H1 (cell line): ENCODE data around the gene ACTL7A. TPM values are rescaled to one million over a fixed set of nuclear protein-coding genes. Genes with fewer than 3 reads are reported as not detected.

Experiments
- CTCF ChIA-PET: fragments of 300-600 bp; sonication (Branson Sonifier 250); formaldehyde crosslinking; loops from one replicate; lab custom pipeline; 2021; ENCODE audit not compliant: partially characterized antibody; lab: Charles Lee
- POLR2A ChIA-PET: fragments of 300-600 bp; sonication (Branson Sonifier 250); formaldehyde crosslinking; loops from one replicate; lab custom pipeline; 2021; ENCODE audit warnings: inconsistent platforms; ENCODE audit not compliant: partially characterized antibody; lab: Charles Lee
- DNase-seq, 2 experiments: peaks; one replicate each; pipeline versions ENCODE4 v3.0.0 to v3.0.0-alpha.2; 2010 to 2022; ENCODE audit warnings: low spot score in 2 of 2, low read depth in 1 of 2, mixed read lengths in 1 of 2
- FAIRE-seq: peaks from 2 replicates; lab custom pipeline; 2011; peaks lifted over from hg19 to GRCh38; lab: Jason Lieb, UNC
- H2AFZ ChIP-seq: 2 replicates; pipeline ENCODE4 v1.8.1; 2012; ENCODE audit warnings: low read length, inconsistent platforms
- H2AK5ac ChIP-seq: 2 replicates; pipeline ENCODE4 v1.6.1; 2013; ENCODE audit warnings: low read depth, low read length
- H2BK120ac ChIP-seq: replicated peaks from 2 replicates; pipeline ENCODE3; 2013; ENCODE audit warnings: low read depth, low read length, inconsistent platforms
- H2BK12ac ChIP-seq: 2 replicates; pipeline ENCODE4 v1.6.1; 2013; ENCODE audit warnings: low read depth, low read length
- H2BK15ac ChIP-seq: 2 replicates; pipeline ENCODE4 v1.6.1; 2013; ENCODE audit warnings: low read length
- H2BK20ac ChIP-seq: 2 replicates; pipeline ENCODE4 v1.6.1; 2013; ENCODE audit warnings: low read length
- H2BK5ac ChIP-seq: 2 replicates; pipeline ENCODE4 v1.6.1; 2013; ENCODE audit warnings: low read depth, low read length
- H3K14ac ChIP-seq: 2 replicates; pipeline ENCODE4 v1.6.1; 2013; ENCODE audit warnings: inconsistent platforms; ENCODE audit not compliant: insufficient read length
- H3K18ac ChIP-seq: 2 replicates; pipeline ENCODE4 v1.6.1; 2013; ENCODE audit warnings: low read length; ENCODE audit errors: extremely low read depth
- H3K23ac ChIP-seq: 2 replicates; pipeline ENCODE4 v1.6.1; 2013; ENCODE audit warnings: inconsistent platforms; ENCODE audit not compliant: insufficient read length
- H3K23me2 ChIP-seq: 2 replicates; pipeline ENCODE4 v1.6.1; 2013; ENCODE audit warnings: low read depth, low read length
- H3K27ac ChIP-seq: 2 replicates; pipeline ENCODE4 v1.6.1; 2011; ENCODE audit warnings: low read depth, low read length, inconsistent platforms
- H3K27me3 ChIP-seq, 4 experiments: replicated peaks in 1 of 4; 1 replicate in 1 of 4; 2 replicates in 3 of 4; pipeline versions ENCODE4 v1.6.1 to v1.8.1; 2011 to 2013; ENCODE audit warnings: low read length in 3 of 4, mild to moderate bottlenecking in 3 of 4, inconsistent platforms in 2 of 4, mixed read lengths in 2 of 4, moderate library complexity in 1 of 4; ENCODE audit not compliant: control insufficient read depth in 3 of 4, insufficient read depth in 3 of 4; ENCODE audit errors: extremely low read depth in 1 of 4
- H3K36me3 ChIP-seq, 4 experiments: 2 replicates each; pipeline versions ENCODE4 v1.6.1 to v1.8.1; 2011 to 2013; ENCODE audit warnings: mild to moderate bottlenecking in 4 of 4, low read length in 3 of 4, moderate library complexity in 2 of 4, control low read depth in 1 of 4, inconsistent platforms in 1 of 4; ENCODE audit not compliant: insufficient read depth in 4 of 4, control insufficient read depth in 2 of 4
- H3K4ac ChIP-seq: replicated peaks from 2 replicates; pipeline ENCODE3; 2013; ENCODE audit warnings: low read length, low read depth, mixed read lengths, inconsistent platforms; ENCODE audit not compliant: insufficient read length
- H3K4me1 ChIP-seq, 4 experiments: replicated peaks in 1 of 4; 1 replicate in 1 of 4; 2 replicates in 3 of 4; pipeline versions ENCODE4 v1.6.1 to v1.8.1; 2011 to 2013; ENCODE audit warnings: low read length in 3 of 4, inconsistent platforms in 2 of 4, mixed read lengths in 1 of 4; ENCODE audit not compliant: insufficient read depth in 4 of 4, control insufficient read depth in 3 of 4
- H3K4me2 ChIP-seq, 2 experiments: 2 replicates each; pipeline versions ENCODE4 v1.6.1 to v1.8.1; 2011 to 2013; ENCODE audit warnings: low read depth in 2 of 2, low read length in 2 of 2, control low read depth in 1 of 2, inconsistent platforms in 1 of 2, mild to moderate bottlenecking in 1 of 2; ENCODE audit not compliant: insufficient read depth in 1 of 2
- H3K4me3 ChIP-seq, 4 experiments: fragments of 200-600, 300-600 bp in 1 of 4; sonication (generic), shearing (Covaris generic), sonication (Bioruptor Twin) in 1 of 4; 2 replicates each; pipeline versions ENCODE4 v1.5.1 to v1.8.1; 2011 to 2016; ENCODE audit warnings: low read length in 4 of 4, low read depth in 3 of 4, control low read depth in 2 of 4, inconsistent platforms in 2 of 4, mild to moderate bottlenecking in 2 of 4, mixed read lengths in 1 of 4, moderate library complexity in 1 of 4; ENCODE audit not compliant: insufficient read depth in 2 of 4; ENCODE audit errors: extremely low read depth in 1 of 4
- H3K56ac ChIP-seq: replicated peaks from 2 replicates; pipeline ENCODE3; 2013; ENCODE audit warnings: low read depth, mild to moderate bottlenecking, mixed read lengths, low read length, inconsistent platforms; ENCODE audit not compliant: insufficient read length
- H3K79me1 ChIP-seq: 2 replicates; pipeline ENCODE4 v1.6.1; 2013; ENCODE audit warnings: low read depth, low read length, control low read depth
- H3K79me2 ChIP-seq, 2 experiments: 2 replicates each; pipeline versions ENCODE4 v1.6.1 to v1.8.1; 2012 to 2013; ENCODE audit warnings: low read length in 2 of 2, mild to moderate bottlenecking in 2 of 2, inconsistent platforms in 1 of 2; ENCODE audit not compliant: insufficient read depth in 2 of 2, control insufficient read depth in 1 of 2
- H3K9ac ChIP-seq, 4 experiments: replicated peaks in 1 of 4; 1 replicate in 1 of 4; 2 replicates in 3 of 4; pipeline versions ENCODE4 v1.6.1 to v1.8.1; 2011 to 2013; ENCODE audit warnings: low read depth in 3 of 4, low read length in 3 of 4, control low read depth in 2 of 4, mild to moderate bottlenecking in 2 of 4, moderate library complexity in 2 of 4, inconsistent platforms in 1 of 4; ENCODE audit errors: extremely low read depth in 1 of 4
- H3K9me3 ChIP-seq, 2 experiments: 2 replicates each; pipeline versions ENCODE4 v1.6.1 to v1.8.1; 2012 to 2013; ENCODE audit warnings: mild to moderate bottlenecking in 2 of 2, moderate library complexity in 2 of 2, control low read depth in 1 of 2, inconsistent platforms in 1 of 2, low read depth in 1 of 2, low read length in 1 of 2, mixed read lengths in 1 of 2; ENCODE audit not compliant: insufficient read depth in 2 of 2
- H4K20me1 ChIP-seq, 2 experiments: replicated peaks in 1 of 2; 2 replicates each; pipeline versions ENCODE3 to v1.8.1; 2011 to 2013; ENCODE audit warnings: inconsistent platforms in 2 of 2, low read length in 2 of 2, mild to moderate bottlenecking in 1 of 2; ENCODE audit not compliant: insufficient read depth in 2 of 2, control insufficient read depth in 1 of 2
- H4K5ac ChIP-seq: 2 replicates; pipeline ENCODE4 v1.6.1; 2013; ENCODE audit warnings: low read length, low read depth, mixed read lengths, inconsistent platforms; ENCODE audit not compliant: insufficient read length
- H4K8ac ChIP-seq: 2 replicates; pipeline ENCODE4 v1.8.0; 2013; ENCODE audit warnings: mild to moderate bottlenecking, moderate library complexity, low read length, inconsistent platforms; ENCODE audit not compliant: insufficient read depth; ENCODE audit errors: extremely low read depth
- H4K91ac ChIP-seq: replicated peaks from 2 replicates; pipeline ENCODE3; 2013; ENCODE audit warnings: low read length, mixed read lengths, inconsistent platforms; ENCODE audit not compliant: insufficient read length
- BCL11A ChIP-seq, 2 experiments: IDR thresholded peaks; one replicate each; pipeline ENCODE4 v1.6.1; 2011; ENCODE audit warnings: low read depth in 2 of 2, low read length in 2 of 2, mild to moderate bottlenecking in 2 of 2
- FOSL1 ChIP-seq: IDR thresholded peaks from 2 replicates; pipeline ENCODE4 v1.6.1; 2011; ENCODE audit warnings: mild to moderate bottlenecking, low read depth, low read length, moderate library complexity; ENCODE audit not compliant: insufficient read depth
- GABPA ChIP-seq: IDR thresholded peaks from 2 replicates; pipeline ENCODE4 v1.6.1; 2011; ENCODE audit warnings: mild to moderate bottlenecking, low read length, moderate library complexity, borderline replicate concordance; ENCODE audit not compliant: insufficient read depth
- HDAC6 ChIP-seq: IDR thresholded peaks from one replicate; pipeline ENCODE4 v1.7.1; 2012; ENCODE audit warnings: low read depth, mild to moderate bottlenecking, inconsistent platforms, low read length, moderate library complexity
- SP4 ChIP-seq: IDR thresholded peaks from 2 replicates; pipeline ENCODE4 v1.6.1; 2012; ENCODE audit warnings: low read length, inconsistent platforms
- WGBS, 2 experiments: shearing (Covaris generic) in 1 of 2; methylation state at CpG; one replicate each; pipeline versions ENCODE4 v1.1.6 to v1.1.7; 2013 to 2015; ENCODE audit warnings: low lambda C conversion rate in 2 of 2, mixed read lengths in 2 of 2, inconsistent platforms in 1 of 2, low coverage in 1 of 2, missing lambda C conversion rate in 1 of 2; ENCODE audit not compliant: insufficient replicate concordance in 2 of 2, insufficient coverage in 1 of 2, insufficient read length in 1 of 2; ENCODE audit errors: extremely low coverage in 1 of 2, missing lambda C conversion rate in 1 of 2; 5-methylcytosine and 5-hydroxymethylcytosine counted together
- polyA plus RNA-seq, 7 experiments: library from polyadenylated mRNA; depleted of rRNA in 3 of 7; stranded (reverse) in 5 of 7; unstranded in 2 of 7; fragments of >200 nt in 5 of 7; fragments of 200-250 nt in 2 of 7; gene quantifications; 1 replicate in 5 of 7; 2 replicates in 1 of 7; 4 replicates in 1 of 7; pipeline versions ENCODE4 v1.2.1 to v1.2.3, GENCODE V29; 2011 to 2013; ENCODE audit warnings: missing spikeins in 2 of 7, mixed read lengths in 2 of 7
- total RNA-seq: library from RNA; stranded (reverse); fragmentation: NEBNext Ultra II Directional; extraction: Animal tissue kit (Norgen Biotek cat#: 25700); gene quantifications from 2 replicates; pipeline ENCODE4 v1.2.1, GENCODE V29; 2021

The ACTL7A gene
- total and polyA plus RNA-seq, 2 of the 8 experiments (the other 6 are each of a cell fraction or from before 2014, with no cell fraction given): not detected

DNA sequence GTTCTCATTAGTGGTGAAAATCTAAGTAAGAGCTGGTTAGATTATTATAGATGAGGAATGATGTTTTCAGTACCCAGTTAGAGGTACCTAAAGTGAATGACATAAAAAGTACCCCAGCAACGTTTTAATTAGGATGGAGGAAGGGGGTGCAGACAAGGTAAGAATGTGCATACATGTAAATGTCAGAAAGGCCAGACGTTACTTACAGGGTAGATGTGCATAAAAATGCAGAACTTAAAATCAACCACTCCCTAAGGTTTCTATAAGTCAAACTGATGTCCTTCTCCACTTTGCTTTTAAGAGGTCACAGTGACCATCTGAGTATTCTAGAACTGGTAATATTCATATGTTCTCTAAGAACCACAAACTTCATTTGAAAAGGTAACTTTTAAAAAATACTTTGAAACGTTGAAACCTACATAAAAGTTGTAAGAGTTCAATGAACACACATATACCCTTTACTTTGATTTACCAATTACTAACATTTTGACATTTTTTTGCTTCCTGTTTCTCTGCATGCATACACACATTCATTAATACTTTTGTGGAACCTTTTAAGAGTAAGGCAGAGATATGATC lies 18.8 kb downstream of the ACTL7A start:
- Histone ChIP-seq H4K8ac (no peak overlapping the region), H2BK120ac (no peak overlapping the region), H3K4ac (no peak overlapping the region), H3K56ac (no peak overlapping the region), H2AK5ac (no peak overlapping the region), H4K91ac (no peak overlapping the region), H3K79me1 (no peaks in the 10 kb centered on the region), H3K9me3 (no peaks in the 10 kb centered on the region), H3K27ac (no peak overlapping the region), H2BK20ac (no peak overlapping the region), H2BK15ac (no peak overlapping the region), H4K20me1 (no peaks in the 10 kb centered on the region), H2BK12ac (no peak overlapping the region), H3K23ac (no peak overlapping the region), H3K18ac (no peak overlapping the region), H3K36me3 (peaks cover 7 to 44% (median 26%) of the 10 kb centered on the region in 4 experiments), H3K79me2 (no peaks in the 10 kb centered on the region), H3K4me2 (no peak overlapping the region), H2AFZ (no peak overlapping the region), H2BK5ac (no peak overlapping the region), H3K4me1 (no peaks in the 10 kb centered on the region), H3K4me3 (no peak overlapping the region), H3K14ac (no peak overlapping the region), H3K23me2 (no peaks in the 10 kb centered on the region), H3K27me3 (no peaks in the 10 kb centered on the region), H4K5ac (no peak overlapping the region), H3K9ac (no peak overlapping the region)
- DNase-seq (no peak), FAIRE-seq (no peak)
- WGBS, 2 experiments: 81% methylated on average over 3 of the region's 3 CpGs; no CpG with 5 or more reads in 1 of the 2 experiments
- TF ChIP-seq BCL11A (IDR thresholded peaks at IDR 0.05; ENCODE audit: low read depth in 2 of 2, low read length in 2 of 2) (no peak), SP4 (no peak), FOSL1 (no peak), HDAC6 (no peak), GABPA (no peak)
- POLR2A ChIA-PET: no interaction called here
- CTCF ChIA-PET: no interaction called here
